CD4-positive, alpha-beta T cell (primary cell): ENCODE results near the gene ERBB3. TPM values are rescaled to one million over a fixed set of nuclear protein-coding genes. Genes with fewer than 3 reads are reported as not detected.

Experiments
- ATAC-seq: fragments of 200-7000 bp; cut with Tn5 transposase; one replicate; pipeline ENCODE4 v1.10.0; 2022; ENCODE audit warnings: mild to moderate bottlenecking; ENCODE audit not compliant: poor library complexity
- CTCF ChIA-PET: fragments of 350-600 bp; sonication (Branson Sonifier 250); formaldehyde crosslinking; loops from one replicate; lab custom pipeline; 2021; ENCODE audit warnings: antibody characterized with exemption, inconsistent platforms; lab: Charles Lee
- POLR2A ChIA-PET: fragments of 350-600 bp; sonication (Branson Sonifier 250); formaldehyde crosslinking; loops from one replicate; lab custom pipeline; 2021; ENCODE audit warnings: antibody characterized with exemption, inconsistent platforms; lab: Charles Lee
- DNase-seq, 14 experiments: peaks; one replicate each; pipeline ENCODE4 v3.0.0-alpha.2; 2013 to 2020; ENCODE audit warnings: mixed read lengths in 2 of 14
- H3K27ac ChIP-seq, 2 donors: one replicate each; pipeline versions ENCODE4 v1.5.1 to v1.7.0; 2013; ENCODE audit warnings: low read length in 2 of 2, low read depth in 1 of 2, mild to moderate bottlenecking in 1 of 2
- H3K27me3 ChIP-seq, 2 experiments: 1 replicate in 1 of 2; 2 replicates in 1 of 2; pipeline versions ENCODE4 v1.6.1 to v1.7.0; 2013; ENCODE audit warnings: low read length in 2 of 2, control low read depth in 1 of 2, mild to moderate bottlenecking in 1 of 2, moderate library complexity in 1 of 2; ENCODE audit not compliant: insufficient read depth in 2 of 2, control insufficient read depth in 1 of 2
- H3K36me3 ChIP-seq: one replicate; pipeline ENCODE4 v1.6.1; 2013; ENCODE audit warnings: low read length, control low read depth; ENCODE audit not compliant: insufficient read depth
- H3K4me1 ChIP-seq: one replicate; pipeline ENCODE4 v1.6.1; 2013; ENCODE audit warnings: low read length, control low read depth; ENCODE audit not compliant: insufficient read depth
- H3K4me3 ChIP-seq: one replicate; pipeline ENCODE4 v1.5.1; 2013; ENCODE audit warnings: mild to moderate bottlenecking, low read length, moderate library complexity
- H3K9me3 ChIP-seq, 2 experiments: 1 replicate in 1 of 2; 2 replicates in 1 of 2; pipeline versions ENCODE4 v1.6.1 to v1.7.0; 2013; ENCODE audit warnings: low read length in 2 of 2, mild to moderate bottlenecking in 2 of 2, control low read depth in 1 of 2, moderate library complexity in 1 of 2; ENCODE audit not compliant: control insufficient read depth in 1 of 2, insufficient read depth in 1 of 2
- H3K27ac Mint-ChIP-seq: one replicate; pipeline ENCODE4 v1.8.0; 2020; ENCODE audit warnings: mixed read lengths
- H3K27me3 Mint-ChIP-seq: one replicate; pipeline ENCODE4 v1.8.0; 2021; ENCODE audit warnings: mixed read lengths
- H3K36me3 Mint-ChIP-seq: one replicate; pipeline ENCODE4 v1.8.0; 2021; ENCODE audit warnings: low read depth, mixed read lengths
- H3K4me1 Mint-ChIP-seq: one replicate; pipeline ENCODE4 v1.8.0; 2021; ENCODE audit warnings: low read depth, mixed read lengths
- H3K4me3 Mint-ChIP-seq: one replicate; pipeline ENCODE4 v1.8.0; 2020; ENCODE audit warnings: mild to moderate bottlenecking, mixed read lengths
- H3K9me3 Mint-ChIP-seq: one replicate; pipeline ENCODE4 v1.8.0; 2020; ENCODE audit warnings: mixed read lengths
- CTCF ChIP-seq: fragments of 200-600 bp; IDR thresholded peaks from one replicate; pipeline ENCODE4 v1.8.0; 2022; ENCODE audit warnings: antibody characterized with exemption, mild to moderate bottlenecking
- intact Hi-C, 2 experiments: fragments of 100-400 bp; cut with DNase I in 1 of 2; cut with micrococcal nuclease in 1 of 2; formaldehyde crosslinking; loops; one replicate each; pipeline versions ENCODE4 v1.15.1 to v1.9.0; 2023 to 2025; cut with DNase I, micrococcal nuclease
- total RNA-seq, 174 experiments: library from RNA in 2 of 174; stranded (reverse) in 2 of 174; gene quantifications; one replicate each; pipeline ENCODE4 v1.2.3 and lab custom pipeline; 2021 to 2026

The ERBB3 gene
- total RNA-seq, 2 experiments from 2014 or later = 0.22 to 0.47 TPM

- intact Hi-C loops = no loop called here
- H3K4me3 ChIP-seq = no peak overlapping the region
- ChIA-PET CTCF (interaction anchor here (0.8 to 2.5 kb wide), 2 partner anchors 15 to 24 kb away, joined by 3 to 8 read pairs; no protein-coding TSS in a partner anchor), POLR2A (no interaction called here)
- no peak overlapping the region for H3K27ac Mint-ChIP-seq
- no peak overlapping the region for H3K4me3 Mint-ChIP-seq
- DNase-seq = no peak
- H3K9me3 Mint-ChIP-seq = no peaks in the 10 kb centered on the region
- no peaks in the 10 kb centered on the region for H3K4me1 ChIP-seq
- no peak overlapping the region for H3K27ac ChIP-seq
- no peaks in the 10 kb centered on the region for H3K27me3 Mint-ChIP-seq
- no peaks in the 10 kb centered on the region for H3K36me3 Mint-ChIP-seq
- no peaks in the 10 kb centered on the region for H3K36me3 ChIP-seq
- ATAC-seq = no peak
- H3K9me3 ChIP-seq = no peaks in the 10 kb centered on the region
- H3K27me3 ChIP-seq = no peaks in the 10 kb centered on the region
- H3K4me1 Mint-ChIP-seq = no peaks in the 10 kb centered on the region
- no peak for TF ChIP-seq CTCF
These were observed 18.0 kb upstream of the ERBB3 start for GRCh38 chr12:56061982-56062381.

DNA sequence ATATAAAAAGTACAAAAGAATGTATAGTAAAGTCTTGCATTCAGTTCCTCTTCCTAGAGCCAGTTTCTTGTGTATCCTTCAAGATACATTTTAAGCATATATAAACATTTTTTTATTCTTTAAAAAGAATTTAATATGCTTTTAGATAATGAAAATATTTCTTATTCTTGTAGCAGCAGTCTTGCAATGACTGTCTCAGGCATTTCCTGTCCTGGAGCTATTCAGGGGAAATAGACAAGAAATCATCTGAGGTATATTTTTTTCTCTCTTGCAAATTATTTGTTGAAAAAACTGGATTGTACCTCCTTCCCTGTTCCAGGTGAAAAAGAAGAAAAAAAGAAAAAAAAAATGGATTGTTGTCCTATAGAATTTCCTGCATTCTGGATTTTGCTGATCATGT, 17.0 kb upstream of the ERBB3 start:
- Mint-ChIP-seq H3K27ac (no peak overlapping the region), H3K4me1 (no peaks in the 10 kb centered on the region), H3K27me3 (no peaks in the 10 kb centered on the region), H3K9me3 (no peaks in the 10 kb centered on the region), H3K36me3 (no peaks in the 10 kb centered on the region), H3K4me3 (no peak overlapping the region)
- no peak for TF ChIP-seq CTCF
- no peak overlapping the region for H3K4me3 ChIP-seq
- POLR2A ChIA-PET = no interaction called here
- no peaks in the 10 kb centered on the region for H3K36me3 ChIP-seq
- DNase-seq = no peak
- no peaks in the 10 kb centered on the region for H3K4me1 ChIP-seq
- H3K9me3 ChIP-seq = no peaks in the 10 kb centered on the region
- H3K27me3 ChIP-seq = no peaks in the 10 kb centered on the region
- intact Hi-C loops = no loop called here
- CTCF ChIA-PET = no interaction called here
- no peak for ATAC-seq
- H3K27ac ChIP-seq = no peak overlapping the region

DNA sequence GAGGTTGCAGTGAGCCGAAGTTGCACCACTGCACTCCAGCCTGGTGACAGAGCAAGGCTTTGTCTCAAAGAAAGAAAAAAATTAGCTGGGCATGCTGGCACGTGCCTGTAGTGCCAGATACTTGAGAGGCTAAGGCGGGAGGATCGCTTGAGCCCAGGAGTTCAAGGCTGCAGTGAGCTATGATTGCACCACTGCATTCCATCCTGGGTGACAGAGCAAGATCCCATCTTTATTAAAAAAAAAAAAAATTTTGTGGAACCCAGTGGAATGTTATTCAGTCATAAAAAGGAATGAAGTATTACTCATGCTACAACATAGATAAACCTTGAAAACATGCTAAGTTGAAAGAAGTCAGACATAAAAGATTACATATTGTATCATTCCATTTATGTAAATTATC, 8.3 kb upstream of the ERBB3 start:
- Mint-ChIP-seq H3K4me1 (no peaks in the 10 kb centered on the region), H3K9me3 (no peaks in the 10 kb centered on the region), H3K27me3 (no peaks in the 10 kb centered on the region), H3K27ac (no peak overlapping the region), H3K36me3 (no peaks in the 10 kb centered on the region), H3K4me3 (no peak overlapping the region)
- Histone ChIP-seq H3K4me1 (no peaks in the 10 kb centered on the region), H3K4me3 (no peak overlapping the region), H3K27ac (no peak overlapping the region), H3K9me3 (no peaks in the 10 kb centered on the region), H3K36me3 (no peaks in the 10 kb centered on the region), H3K27me3 (no peaks in the 10 kb centered on the region)
- TF ChIP-seq CTCF = no peak
- DNase-seq = no peak
- no peak for ATAC-seq
- CTCF ChIA-PET = no interaction called here
- intact Hi-C loops = no loop called here
- POLR2A ChIA-PET = no interaction called here
